Stomach (tissue), 4 donors: ENCODE measurements around the gene GULP1.

Experiments
- EP300 ChIP-seq: sonication (generic); formaldehyde crosslinking; IDR thresholded peaks from one replicate; pipeline ENCODE4 v1.6.1; 2017; ENCODE audit warnings: antibody characterized with exemption
- POLR2A ChIP-seq, 4 donors: fragments of 450-650 bp; IDR thresholded peaks; one replicate each; pipeline ENCODE4 v1.6.1; 2016; ENCODE audit warnings: antibody characterized with exemption in 4 of 4, control low read depth in 2 of 4, mild to moderate bottlenecking in 1 of 4, moderate library complexity in 1 of 4
- POLR2AphosphoS5 ChIP-seq, 3 donors: sonication (generic); formaldehyde crosslinking; IDR thresholded peaks; one replicate each; pipeline ENCODE4 v1.6.1; 2016; ENCODE audit warnings: antibody characterized with exemption in 3 of 3
- TF ChIP-seq, protein P1 (sequence below), 7 experiments: fragments of 450-650 bp in 4 of 7; fragments of 200-600 bp in 3 of 7; sonication (generic) in 3 of 7; IDR thresholded peaks; one replicate each; pipeline ENCODE4 v1.5.1; 2016 to 2019; ENCODE audit warnings: antibody characterized with exemption in 7 of 7, control low read depth in 2 of 7, mild to moderate bottlenecking in 1 of 7

DNA sequence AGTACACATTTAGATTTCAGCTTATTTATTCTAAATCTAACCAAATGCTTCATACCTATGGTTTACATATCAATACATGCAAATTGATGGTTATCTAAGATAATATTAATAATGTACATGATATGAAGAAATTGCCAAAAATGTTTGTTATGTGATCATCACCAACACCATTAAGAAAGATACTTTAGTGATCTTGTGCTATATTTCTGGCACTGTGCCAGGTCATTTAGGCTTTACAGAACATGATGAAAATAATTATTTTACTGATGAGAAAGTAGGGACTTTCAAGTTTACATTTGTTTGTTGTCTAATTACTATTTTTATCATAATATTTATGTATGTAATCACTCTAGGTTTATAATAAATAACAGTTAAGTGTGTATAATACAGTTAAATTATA is 158.3 kb downstream of the GULP1 start:
- TF ChIP-seq POLR2AphosphoS5 (IDR thresholded peaks at IDR 0.05): no peak
- TF ChIP-seq, protein P1, sequence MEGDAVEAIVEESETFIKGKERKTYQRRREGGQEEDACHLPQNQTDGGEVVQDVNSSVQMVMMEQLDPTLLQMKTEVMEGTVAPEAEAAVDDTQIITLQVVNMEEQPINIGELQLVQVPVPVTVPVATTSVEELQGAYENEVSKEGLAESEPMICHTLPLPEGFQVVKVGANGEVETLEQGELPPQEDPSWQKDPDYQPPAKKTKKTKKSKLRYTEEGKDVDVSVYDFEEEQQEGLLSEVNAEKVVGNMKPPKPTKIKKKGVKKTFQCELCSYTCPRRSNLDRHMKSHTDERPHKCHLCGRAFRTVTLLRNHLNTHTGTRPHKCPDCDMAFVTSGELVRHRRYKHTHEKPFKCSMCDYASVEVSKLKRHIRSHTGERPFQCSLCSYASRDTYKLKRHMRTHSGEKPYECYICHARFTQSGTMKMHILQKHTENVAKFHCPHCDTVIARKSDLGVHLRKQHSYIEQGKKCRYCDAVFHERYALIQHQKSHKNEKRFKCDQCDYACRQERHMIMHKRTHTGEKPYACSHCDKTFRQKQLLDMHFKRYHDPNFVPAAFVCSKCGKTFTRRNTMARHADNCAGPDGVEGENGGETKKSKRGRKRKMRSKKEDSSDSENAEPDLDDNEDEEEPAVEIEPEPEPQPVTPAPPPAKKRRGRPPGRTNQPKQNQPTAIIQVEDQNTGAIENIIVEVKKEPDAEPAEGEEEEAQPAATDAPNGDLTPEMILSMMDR (IDR thresholded peaks at IDR 0.05): no peak
- TF ChIP-seq POLR2A (IDR thresholded peaks at IDR 0.05): no peak
- TF ChIP-seq EP300: no peak
